ENCODE measurements around the gene AGBL4.
A peak's percentile ranks its signal among the peaks of the same experiment; 100 is the strongest.

DNA sequence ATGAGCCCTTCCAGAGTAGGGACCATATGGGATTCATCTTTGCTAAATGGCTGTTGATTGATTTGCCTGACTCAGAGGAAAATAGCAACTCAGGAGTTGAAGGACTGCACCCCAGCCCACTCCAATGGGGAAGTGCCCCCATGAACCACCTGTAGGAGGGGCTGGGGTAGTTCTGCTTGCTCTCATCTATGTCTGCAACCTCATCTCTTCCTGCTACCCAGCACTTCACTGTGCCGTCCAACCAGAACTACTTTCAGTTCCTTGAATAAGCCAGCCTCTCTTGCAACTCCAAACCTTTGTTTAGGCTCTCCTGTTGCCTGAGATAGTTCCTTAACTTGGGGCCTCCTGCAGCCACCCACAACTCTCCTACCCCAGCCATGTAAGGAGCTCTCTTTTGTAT lies 1273.6 kb downstream of the AGBL4 start:
- TF ChIP-seq POLR2A (IDR thresholded peaks at IDR 0.05; ENCODE audit: low read depth, low read length) (no peak), POLR2AphosphoS5 (IDR thresholded peaks at IDR 0.05; ENCODE audit: low read depth, low read length) (no peak), TAF1 (IDR thresholded peaks at IDR 0.05; ENCODE audit: low read depth, low read length) (no peak), POU2F2 (IDR thresholded peaks at IDR 0.05; ENCODE audit: low read depth, low read length) (no peak), SPI1 (IDR thresholded peaks at IDR 0.05; ENCODE audit: low read depth, low read length) (peak; percentile 62), PAX5 (IDR thresholded peaks at IDR 0.05; ENCODE audit: insufficient read depth, low read length, severe bottlenecking) (no peak)
